GM21515 (cell line): ENCODE measurements around the gene LCTL.
"Not testable (repeated sequence)": the region's sequence is repeated elsewhere in the genome, so short reads cannot be mapped to it uniquely, and the experiment has no call there.

Source experiments
- ATAC-seq: cut with Tn5 transposase; IDR thresholded peaks from one replicate; pipeline ENCODE4 v1.9.1; 2021; ENCODE audit not compliant: unreplicated experiment

LCTL gene

GRCh38 chr15:66591322-66591862 lies 25.6 kb upstream of the LCTL start:
- ATAC-seq: no peak

- ATAC-seq: no peak
These were observed 24.6 kb upstream of the LCTL start for GRCh38 chr15:66590435-66590834.

- not testable (repeated sequence) for ATAC-seq
These were observed 23.6 kb upstream of the LCTL start for GRCh38 chr15:66589429-66589828.

GRCh38 chr15:66588971-66589370 lies 23.2 kb upstream of the LCTL start:
- ATAC-seq: no peak

- ATAC-seq: no peak
These were observed 22.7 kb upstream of the LCTL start for GRCh38 chr15:66588537-66588936.

- ATAC-seq: no peak
These were observed 22.0 kb upstream of the LCTL start for GRCh38 chr15:66587749-66588148.

- no peak for ATAC-seq
These were observed 21.2 kb upstream of the LCTL start for GRCh38 chr15:66587020-66587419.

- no peak for ATAC-seq
These were observed 20.6 kb upstream of the LCTL start for GRCh38 chr15:66586155-66586976.

GRCh38 chr15:66581972-66582537 lies 16.3 kb upstream of the LCTL start:
- ATAC-seq: no peak

GRCh38 chr15:66580643-66581042 lies 14.8 kb upstream of the LCTL start:
- no peak for ATAC-seq

- no peak for ATAC-seq
These were observed 12.6 kb upstream of the LCTL start for GRCh38 chr15:66578286-66578875.

GRCh38 chr15:66574596-66574950 lies 8.8 kb upstream of the LCTL start:
- no peak for ATAC-seq

GRCh38 chr15:66573719-66574595 lies 8.2 kb upstream of the LCTL start:
- no peak for ATAC-seq

- ATAC-seq: no peak
These were observed 7.5 kb upstream of the LCTL start for GRCh38 chr15:66573348-66573718.

GRCh38 chr15:66572146-66572545 lies 6.3 kb upstream of the LCTL start:
- ATAC-seq: no peak

GRCh38 chr15:66570842-66571478 lies 5.2 kb upstream of the LCTL start:
- ATAC-seq: no peak

GRCh38 chr15:66570327-66570726 lies 4.5 kb upstream of the LCTL start:
- no peak for ATAC-seq

- ATAC-seq: no peak
These were observed 3.8 kb upstream of the LCTL start for GRCh38 chr15:66569461-66570137.

GRCh38 chr15:66567897-66568296 lies 2.1 kb upstream of the LCTL start:
- no peak for ATAC-seq

- no peak for ATAC-seq
These were observed 1.2 kb upstream of the LCTL start for GRCh38 chr15:66566963-66567531.
